Endothelial cell of umbilical vein (primary cell): ENCODE data around the gene MYORG. TPM values are rescaled to one million over a fixed set of nuclear protein-coding genes. Genes with fewer than 3 reads are reported as not detected.

Source experiments
- BruUV-seq: library from RNA; stranded (reverse); fragments of 400-500 nt; replicated peaks from 2 replicates; lab custom pipeline; 2021; lab: Mats Ljungman, UMichigan
- CTCF ChIA-PET: fragments of 300-600, 350-600 bp; sonication (Branson Sonifier 250); formaldehyde crosslinking; loops from one replicate; lab custom pipeline; 2021; ENCODE audit warnings: antibody characterized with exemption, inconsistent platforms; lab: Charles Lee
- POLR2A ChIA-PET: fragments of 300-600, 350-600 bp; sonication (Branson Sonifier 250); formaldehyde crosslinking; loops from one replicate; lab custom pipeline; 2021; ENCODE audit warnings: antibody characterized with exemption, inconsistent platforms; lab: Charles Lee
- DNase-seq: peaks from one replicate; pipeline ENCODE4 v3.0.0-alpha.2; 2011; ENCODE audit warnings: low read depth, low spot score
- FAIRE-seq: peaks from 2 replicates; lab custom pipeline; 2011; peaks lifted over from hg19 to GRCh38; lab: Jason Lieb, UNC
- H2AFZ ChIP-seq: 2 replicates; pipeline ENCODE4 v1.6.0; 2012; ENCODE audit warnings: low read depth, low read length, control low read depth, inconsistent platforms
- H3K27ac ChIP-seq: 2 replicates; pipeline ENCODE4 v1.5.1; 2011; ENCODE audit warnings: low read depth, mild to moderate bottlenecking, control low read depth, low read length, moderate library complexity; ENCODE audit not compliant: insufficient read depth
- H3K27me3 ChIP-seq, 2 experiments: 2 replicates each; pipeline versions ENCODE4 v1.6.0 to v1.6.1; 2011; ENCODE audit warnings: low read length in 2 of 2, mixed read lengths in 1 of 2; ENCODE audit not compliant: control insufficient read depth in 2 of 2, insufficient read depth in 2 of 2
- H3K36me3 ChIP-seq, 2 experiments: 2 replicates in 1 of 2; 3 replicates in 1 of 2; pipeline ENCODE4 v1.5.1; 2011; ENCODE audit warnings: low read length in 2 of 2, mild to moderate bottlenecking in 1 of 2, moderate library complexity in 1 of 2; ENCODE audit not compliant: control insufficient read depth in 2 of 2, insufficient read depth in 2 of 2; ENCODE audit errors: extremely low read depth in 1 of 2
- H3K4me1 ChIP-seq: 3 replicates; pipeline ENCODE4 v1.5.1; 2011; ENCODE audit warnings: mild to moderate bottlenecking, low read length; ENCODE audit not compliant: control insufficient read depth, insufficient read depth; ENCODE audit errors: extremely low read depth
- H3K4me2 ChIP-seq: 2 replicates; pipeline ENCODE4 v1.6.1; 2011; ENCODE audit warnings: low read length, control low read depth, mixed read lengths; ENCODE audit not compliant: insufficient read depth
- H3K4me3 ChIP-seq, 3 experiments: fragments of 200-600 bp in 1 of 3; sonication (generic), shearing (Covaris generic) in 1 of 3; replicated peaks in 1 of 3; 2 replicates each; pipeline ENCODE4 v1.5.1; 2011 to 2016; ENCODE audit warnings: control low read depth in 3 of 3, low read length in 3 of 3, mild to moderate bottlenecking in 2 of 3, inconsistent platforms in 1 of 3, low read depth in 1 of 3, moderate library complexity in 1 of 3; ENCODE audit not compliant: insufficient read depth in 1 of 3
- H3K79me2 ChIP-seq: 2 replicates; pipeline ENCODE4 v1.6.0; 2012; ENCODE audit warnings: low read length, inconsistent platforms; ENCODE audit not compliant: control insufficient read depth, insufficient read depth
- H3K9ac ChIP-seq: replicated peaks from 2 replicates; pipeline ENCODE3; 2011; ENCODE audit warnings: low read length, control low read depth; ENCODE audit not compliant: insufficient read depth; ENCODE audit errors: extremely low read depth
- H3K9me1 ChIP-seq: replicated peaks from 3 replicates; pipeline ENCODE4 v1.6.0; 2011; ENCODE audit warnings: mild to moderate bottlenecking, low read length; ENCODE audit not compliant: control insufficient read depth, insufficient read depth; ENCODE audit errors: extremely low read depth
- H3K9me3 ChIP-seq: replicated peaks from 2 replicates; pipeline ENCODE4 v1.5.1; 2012; ENCODE audit warnings: low read length, inconsistent platforms; ENCODE audit not compliant: control insufficient read depth, insufficient read depth
- H4K20me1 ChIP-seq: replicated peaks from 2 replicates; pipeline ENCODE3; 2011; ENCODE audit warnings: mild to moderate bottlenecking, low read length; ENCODE audit not compliant: control insufficient read depth, insufficient read depth; ENCODE audit errors: extremely low read depth
- CTCF ChIP-seq, 2 donors: IDR thresholded peaks; 1 replicate in 1 of 2; 2 replicates in 1 of 2; pipeline ENCODE4 v1.5.1; 2011; ENCODE audit warnings: low read length in 2 of 2, mild to moderate bottlenecking in 2 of 2, moderate library complexity in 2 of 2, control low read depth in 1 of 2, inconsistent platforms in 1 of 2, low read depth in 1 of 2; ENCODE audit not compliant: insufficient read depth in 1 of 2; ENCODE audit errors: extremely low read depth in 1 of 2
- EZH2 ChIP-seq: IDR thresholded peaks from 2 replicates; pipeline ENCODE4 v1.6.1; 2012; ENCODE audit warnings: borderline replicate concordance, low read depth, mild to moderate bottlenecking, moderate library complexity, low read length, inconsistent platforms; ENCODE audit not compliant: severe bottlenecking
- FOS ChIP-seq: IDR thresholded peaks from 2 replicates; pipeline ENCODE4 v1.6.1; 2011; ENCODE audit warnings: mild to moderate bottlenecking, low read length, moderate library complexity, borderline replicate concordance; ENCODE audit not compliant: insufficient read depth
- GATA2 ChIP-seq: IDR thresholded peaks from 2 replicates; pipeline ENCODE4 v1.7.0; 2011; ENCODE audit warnings: low read depth, mild to moderate bottlenecking, moderate library complexity, mixed read lengths, low read length; ENCODE audit not compliant: insufficient read length, insufficient read depth
- JUN ChIP-seq: IDR thresholded peaks from 2 replicates; pipeline ENCODE4 v1.6.1; 2011; ENCODE audit warnings: borderline replicate concordance, low read depth; ENCODE audit not compliant: insufficient read length, insufficient read depth
- MYC ChIP-seq: IDR thresholded peaks from one replicate; pipeline ENCODE4 v1.6.1; 2011; ENCODE audit warnings: mild to moderate bottlenecking, low read depth, low read length
- POLR2A ChIP-seq: IDR thresholded peaks from 2 replicates; pipeline ENCODE4 v1.6.1; 2012; ENCODE audit warnings: low read depth, mild to moderate bottlenecking, control low read depth, low read length
- POLR2AphosphoS5 ChIP-seq: IDR thresholded peaks from 2 replicates; pipeline ENCODE4 v1.6.1; 2012; ENCODE audit warnings: low read depth, mild to moderate bottlenecking, control low read depth, low read length, moderate library complexity; ENCODE audit not compliant: insufficient read depth
- dilution Hi-C: fragments of 300-500 bp; cut with MboI; formaldehyde crosslinking; loops from one replicate; pipeline ENCODE4 v1.15.0; 2019; ENCODE audit warnings: low sequenced_read_pairs; ENCODE audit not compliant: extremely low pct_ligation_motif_present
- intact Hi-C: fragments of 100-400 bp; cut with micrococcal nuclease; formaldehyde crosslinking; loops from one replicate; pipeline ENCODE4 v1.10.0; 2022
- polyA plus RNA-seq, 4 experiments: library from polyadenylated mRNA; depleted of rRNA in 3 of 4; stranded (reverse) in 3 of 4; unstranded in 1 of 4; fragments of >200 nt; gene quantifications; 2 replicates each; pipeline versions ENCODE4 v1.2.1 to v1.2.3, GENCODE V29; 2011 to 2012; ENCODE audit warnings: missing spikeins in 1 of 4
- total RNA-seq: library from RNA; stranded (reverse); gene quantifications from 2 replicates; pipeline ENCODE4 v1.2.3, GENCODE V29; 2021
- TF ChIP-seq, protein P1 (sequence below): IDR thresholded peaks from 2 replicates; pipeline ENCODE4 v1.6.1; 2011; ENCODE audit not compliant: insufficient read depth, insufficient read length

The MYORG gene
- total and polyA plus RNA-seq, 2 donors (not counting 3 experiments of a cell fraction or from before 2014, with no cell fraction given): 2.8 to 7.0 TPM

- POLR2A ChIA-PET: no interaction called here
- BruUV-seq: no TSS peak
- no peak overlapping the region for H3K4me2 ChIP-seq
- H3K9me3 ChIP-seq: no peaks in the 10 kb centered on the region
- dilution Hi-C loops (no loop called here), intact Hi-C loops (no loop called here)
- CTCF ChIA-PET: interaction anchor here (0.9 to 2.2 kb wide), 3 partner anchors 38 to 249 kb away, joined by 3 to 8 read pairs (median 5); no protein-coding TSS in a partner anchor
- no peaks in the 10 kb centered on the region for H3K79me2 ChIP-seq
- H3K9ac ChIP-seq: no peak overlapping the region
- H3K4me1 ChIP-seq: no peaks in the 10 kb centered on the region
- FAIRE-seq (no peak), DNase-seq (no peak)
- TF ChIP-seq POLR2A (no peak), CTCF (IDR thresholded peaks at IDR 0.05; ENCODE audit: extremely low read depth in 1 of 2, insufficient read depth in 1 of 2, low read depth in 1 of 2, low read length in 2 of 2) (no peak), MYC (no peak), GATA2 (no peak), JUN (no peak), POLR2AphosphoS5 (no peak), FOS (no peak), EZH2 (no peak)
- TF ChIP-seq, protein P1, sequence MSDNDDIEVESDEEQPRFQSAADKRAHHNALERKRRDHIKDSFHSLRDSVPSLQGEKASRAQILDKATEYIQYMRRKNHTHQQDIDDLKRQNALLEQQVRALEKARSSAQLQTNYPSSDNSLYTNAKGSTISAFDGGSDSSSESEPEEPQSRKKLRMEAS: no peak
- H3K36me3 ChIP-seq: peaks cover 4 to 26% of the 10 kb centered on the region in 2 experiments
- no peak overlapping the region for H3K27ac ChIP-seq
- H4K20me1 ChIP-seq: no peaks in the 10 kb centered on the region
- no peak overlapping the region for H2AFZ ChIP-seq
- no peaks in the 10 kb centered on the region for H3K27me3 ChIP-seq
- H3K4me3 ChIP-seq: no peak overlapping the region
- H3K9me1 ChIP-seq: no peaks in the 10 kb centered on the region
Observed at GRCh38 chr9:34341659-34342295, 34.9 kb downstream of the MYORG start.
